GM10248 (cell line): ENCODE results near the gene CPLX4.

Experiments
- CTCF ChIA-PET: fragments of 300-600 bp; sonication (Branson Sonifier 250); formaldehyde crosslinking; extraction: SDS; loops from one replicate; lab custom pipeline; 2021; ENCODE audit warnings: antibody characterized with exemption; lab: Yijun Ruan, JAX
- POLR2A ChIA-PET: fragments of 350-650 bp; sonication (Branson Sonifier 250); formaldehyde crosslinking; extraction: SDS; loops from one replicate; lab custom pipeline; 2020; ENCODE audit warnings: antibody characterized with exemption; lab: Yijun Ruan, JAX
- DNase-seq: peaks from one replicate; pipeline ENCODE4 v3.0.0; 2012; ENCODE audit errors: extremely low spot score
- CTCF ChIP-seq: IDR thresholded peaks from 2 replicates; pipeline ENCODE4 v1.5.1; 2012; ENCODE audit warnings: mild to moderate bottlenecking, low read depth; ENCODE audit errors: extremely low read depth, missing control alignments, control extremely low read depth

The CPLX4 gene

GRCh38 chr18:59323931-59324622 is 5.6 kb upstream of the CPLX4 start:
- no peak for TF ChIP-seq CTCF
- ChIA-PET POLR2A (no interaction called here), CTCF (no interaction called here)
- DNase-seq: no peak

- DNase-seq: no peak
- CTCF ChIA-PET: interaction anchor here (1.2 to 15.0 kb wide), 4 partner anchors 15 to 226 kb away, joined by 3 to 239 read pairs (median 9); no protein-coding TSS in a partner anchor
- POLR2A ChIA-PET: no interaction called here
- TF ChIP-seq CTCF: no peak
These were observed 6.8 kb downstream of the CPLX4 start for GRCh38 chr18:59311631-59312030.

GRCh38 chr18:59308938-59309260 is 9.6 kb downstream of the CPLX4 start:
- ChIA-PET POLR2A (no interaction called here), CTCF (interaction anchor here (0.7 to 15.0 kb wide), 18 partner anchors 8 to 514 kb away, joined by 3 to 239 read pairs (median 5); partner anchors contain the start of genes CPLX4 and LMAN1)
- TF ChIP-seq CTCF: no peak
- DNase-seq: no peak

- CTCF ChIA-PET: interaction anchor here (0.7 to 15.0 kb wide), 20 partner anchors 8 to 1289 kb away, joined by 3 to 239 read pairs (median 4); partner anchors contain the start of gene CPLX4
- POLR2A ChIA-PET: no interaction called here
- peak; percentile 89 for TF ChIP-seq CTCF
- DNase-seq: peak; percentile 81
These were observed 10.1 kb downstream of the CPLX4 start for GRCh38 chr18:59308248-59308937.

GRCh38 chr18:59306640-59307039 is 11.8 kb downstream of the CPLX4 start:
- TF ChIP-seq CTCF: no peak
- CTCF ChIA-PET: interaction anchor here (15.0 kb wide), 1 partner anchor 94 kb away, joined by 239 read pairs; no protein-coding TSS in a partner anchor
- POLR2A ChIA-PET: no interaction called here
- no peak for DNase-seq

- CTCF ChIA-PET: interaction anchor here (15.0 kb wide), 1 partner anchor 95 kb away, joined by 239 read pairs; no protein-coding TSS in a partner anchor
- no peak for DNase-seq
- no peak for TF ChIP-seq CTCF
- POLR2A ChIA-PET: no interaction called here
These were observed 13.2 kb downstream of the CPLX4 start for GRCh38 chr18:59305295-59305694.
